LHCN-M2 (cell line): ENCODE results near the gene GRIK3. TPM values are rescaled to one million over a fixed set of nuclear protein-coding genes. Genes with fewer than 3 reads are reported as not detected.
"Not testable (repeated sequence)": the region's sequence is repeated elsewhere in the genome, so short reads cannot be mapped to it uniquely, and the experiment has no call there.

Experiments
- DNase-seq: peaks from one replicate; pipeline ENCODE4 v3.0.0-alpha.2; 2012; ENCODE audit warnings: low read depth
- polyA plus RNA-seq: library from polyadenylated mRNA; unstranded; fragments of >200 nt; gene quantifications from one replicate; pipeline ENCODE4 v1.2.1, GENCODE V29; 2012; ENCODE audit warnings: missing spikeins
- total RNA-seq: library from RNA; depleted of rRNA; stranded (reverse); fragments of >200 nt; gene quantifications from 2 replicates; pipeline ENCODE4 v1.2.3, GENCODE V29; 2014; rRNA removed

Gene GRIK3
- not detected in 2 replicates for total RNA-seq
- polyA plus RNA-seq: not detected

- no peak for DNase-seq
Measured at GRCh38 chr1:37034121-37035013, at the start of gene GRIK3. Gene GRIK3 (minus strand): TSS chr1:37034515. CDS start chr1:37034108, 407 bp downstream.

GRCh38 chr1:37084013-37084412 is 49.7 kb upstream of the GRIK3 start:
- DNase-seq: no peak

- no peak for DNase-seq
Measured at GRCh38 chr1:37083603-37084002, 49.3 kb upstream of the GRIK3 start.

- DNase-seq: not testable (repeated sequence)
Measured at GRCh38 chr1:37080296-37080986, 46.1 kb upstream of the GRIK3 start.

GRCh38 chr1:37078866-37079265 is 44.6 kb upstream of the GRIK3 start:
- no peak for DNase-seq

- no peak for DNase-seq
Measured at GRCh38 chr1:37076168-37076567, 41.9 kb upstream of the GRIK3 start.

- DNase-seq: no peak
Measured at GRCh38 chr1:37073854-37074379, 39.6 kb upstream of the GRIK3 start.

GRCh38 chr1:37073152-37073853 is 39.0 kb upstream of the GRIK3 start:
- DNase-seq: no peak

GRCh38 chr1:37071829-37072228 is 37.5 kb upstream of the GRIK3 start:
- DNase-seq: no peak

GRCh38 chr1:37070126-37070525 is 35.8 kb upstream of the GRIK3 start:
- DNase-seq: no peak

GRCh38 chr1:37069406-37069805 is 35.1 kb upstream of the GRIK3 start:
- no peak for DNase-seq

- DNase-seq: no peak
Measured at GRCh38 chr1:37068897-37069296, 34.6 kb upstream of the GRIK3 start.

GRCh38 chr1:37068260-37068659 is 33.9 kb upstream of the GRIK3 start:
- no peak for DNase-seq

GRCh38 chr1:37064039-37064438 is 29.7 kb upstream of the GRIK3 start:
- DNase-seq: no peak

- no peak for DNase-seq
Measured at GRCh38 chr1:37059346-37059745, 25.0 kb upstream of the GRIK3 start.

GRCh38 chr1:37058424-37058988 is 24.2 kb upstream of the GRIK3 start:
- DNase-seq: no peak

- no peak for DNase-seq
Measured at GRCh38 chr1:37056325-37056724, 22.0 kb upstream of the GRIK3 start.

- no peak for DNase-seq
Measured at GRCh38 chr1:37055631-37056030, 21.3 kb upstream of the GRIK3 start.

- DNase-seq: no peak
Measured at GRCh38 chr1:37053173-37053572, 18.9 kb upstream of the GRIK3 start.

GRCh38 chr1:37052120-37052519 is 17.8 kb upstream of the GRIK3 start:
- no peak for DNase-seq

- no peak for DNase-seq
Measured at GRCh38 chr1:37051346-37051745, 17.0 kb upstream of the GRIK3 start.

GRCh38 chr1:37047542-37047941 is 13.2 kb upstream of the GRIK3 start:
- no peak for DNase-seq
